IPS DF 6.9 (cell line): ENCODE data around the gene MYO1D.
A peak's percentile ranks its signal among the peaks of the same experiment; 100 is the strongest.

Experiments used
- DNase-seq: peaks from one replicate; pipeline ENCODE4 v3.0.0-alpha.2; 2013; ENCODE audit warnings: low read depth, low spot score
- H3K27ac ChIP-seq: one replicate; pipeline ENCODE4 v1.5.1; 2013; ENCODE audit warnings: low read length, control low read depth
- H3K27me3 ChIP-seq: 2 replicates; pipeline ENCODE4 v1.6.1; 2013; ENCODE audit warnings: mild to moderate bottlenecking, low read length; ENCODE audit not compliant: control insufficient read depth, insufficient read depth
- H3K36me3 ChIP-seq: 2 replicates; pipeline ENCODE4 v1.6.1; 2013; ENCODE audit warnings: low read length; ENCODE audit not compliant: control insufficient read depth, insufficient read depth
- H3K4me1 ChIP-seq: 2 replicates; pipeline ENCODE4 v1.6.1; 2013; ENCODE audit warnings: low read length; ENCODE audit not compliant: control insufficient read depth, insufficient read depth
- H3K4me3 ChIP-seq: 2 replicates; pipeline ENCODE4 v1.5.1; 2013; ENCODE audit warnings: mild to moderate bottlenecking, low read length
- H3K9me3 ChIP-seq: 2 replicates; pipeline ENCODE4 v1.6.1; 2013; ENCODE audit warnings: low read length, inconsistent platforms; ENCODE audit not compliant: control insufficient read depth, insufficient read depth
- WGBS: extraction: QIAGEN DNeasy Blood & Tissue Kit; methylation state at CpG from one replicate; pipeline ENCODE4 v1.1.7; 2013; ENCODE audit warnings: mixed read lengths, missing lambda C conversion rate; ENCODE audit not compliant: insufficient read length, insufficient coverage; 5-methylcytosine and 5-hydroxymethylcytosine counted together

MYO1D gene

GRCh38 chr17:32551186-32551955 is 325.6 kb downstream of the MYO1D start:
- Histone ChIP-seq H3K9me3 (no peaks in the 10 kb centered on the region), H3K4me3 (no peak overlapping the region), H3K36me3 (no peaks in the 10 kb centered on the region), H3K4me1 (no peaks in the 10 kb centered on the region), H3K27me3 (no peaks in the 10 kb centered on the region), H3K27ac (no peak overlapping the region)
- WGBS = no CpG with 5 or more reads among the region's 8 CpGs
- no peak for DNase-seq

GRCh38 chr17:32549559-32549958 is 327.4 kb downstream of the MYO1D start:
- Histone ChIP-seq H3K36me3 (no peaks in the 10 kb centered on the region), H3K27me3 (no peaks in the 10 kb centered on the region), H3K4me3 (no peak overlapping the region), H3K27ac (no peak overlapping the region), H3K4me1 (peaks cover 4% of the 10 kb centered on the region; the same call in 1 of the 2 replicates), H3K9me3 (no peaks in the 10 kb centered on the region)
- WGBS = no CpG with 5 or more reads among the region's 3 CpGs
- DNase-seq = no peak

GRCh38 chr17:32546031-32546444 is 330.9 kb downstream of the MYO1D start:
- Histone ChIP-seq H3K27ac (no peak overlapping the region), H3K4me3 (no peak overlapping the region), H3K36me3 (no peaks in the 10 kb centered on the region), H3K4me1 (peaks cover 6% of the 10 kb centered on the region; the same call in 1 of the 2 replicates), H3K9me3 (no peaks in the 10 kb centered on the region), H3K27me3 (no peaks in the 10 kb centered on the region)
- no CpG with 5 or more reads among the region's 8 CpGs for WGBS
- peak; percentile 58 for DNase-seq

GRCh38 chr17:32542186-32542585 is 334.7 kb downstream of the MYO1D start:
- peaks cover 6% of the 10 kb centered on the region; the same call in 1 of the 2 replicates for H3K4me1 ChIP-seq
- no CpG with 5 or more reads among the region's 7 CpGs for WGBS
- no peak for DNase-seq
- no peaks in the 10 kb centered on the region for H3K9me3 ChIP-seq
- no peaks in the 10 kb centered on the region for H3K36me3 ChIP-seq
- H3K4me3 ChIP-seq = no peak overlapping the region
- H3K27me3 ChIP-seq = no peaks in the 10 kb centered on the region
- no peak overlapping the region for H3K27ac ChIP-seq

- H3K4me1 ChIP-seq = peaks cover 6% of the 10 kb centered on the region; the same call in 1 of the 2 replicates
- no peak overlapping the region for H3K27ac ChIP-seq
- WGBS = no CpG with 5 or more reads among the region's 5 CpGs
- no peaks in the 10 kb centered on the region for H3K27me3 ChIP-seq
- H3K4me3 ChIP-seq = no peak overlapping the region
- H3K9me3 ChIP-seq = no peaks in the 10 kb centered on the region
- no peak for DNase-seq
- no peaks in the 10 kb centered on the region for H3K36me3 ChIP-seq
Measured at GRCh38 chr17:32541640-32542039, 335.3 kb downstream of the MYO1D start.

GRCh38 chr17:32536736-32537643 is 339.9 kb downstream of the MYO1D start:
- WGBS = no CpG with 5 or more reads among the region's 8 CpGs
- no peak for DNase-seq
- Histone ChIP-seq H3K4me1 (0 out of 2 replicates have a peak, but pooled peaks cover 1% of the 10 kb centered on the region), H3K36me3 (no peaks in the 10 kb centered on the region), H3K27ac (no peak overlapping the region), H3K9me3 (no peaks in the 10 kb centered on the region), H3K4me3 (no peak overlapping the region), H3K27me3 (no peaks in the 10 kb centered on the region)

GRCh38 chr17:32533296-32533695 is 343.6 kb downstream of the MYO1D start:
- Histone ChIP-seq H3K27ac (no peak overlapping the region), H3K9me3 (no peaks in the 10 kb centered on the region), H3K4me3 (no peak overlapping the region), H3K36me3 (no peaks in the 10 kb centered on the region), H3K27me3 (no peaks in the 10 kb centered on the region), H3K4me1 (no peaks in the 10 kb centered on the region)
- no CpG with 5 or more reads among the region's 3 CpGs for WGBS
- no peak for DNase-seq

- WGBS = no CpG with 5 or more reads among the region's 10 CpGs
- no peak for DNase-seq
- no peak overlapping the region for H3K4me3 ChIP-seq
- H3K4me1 ChIP-seq = no peaks in the 10 kb centered on the region
- no peaks in the 10 kb centered on the region for H3K36me3 ChIP-seq
- H3K9me3 ChIP-seq = no peaks in the 10 kb centered on the region
- no peaks in the 10 kb centered on the region for H3K27me3 ChIP-seq
- H3K27ac ChIP-seq = no peak overlapping the region
Measured at GRCh38 chr17:32529604-32530003, 347.3 kb downstream of the MYO1D start.

- H3K9me3 ChIP-seq = no peaks in the 10 kb centered on the region
- no peaks in the 10 kb centered on the region for H3K27me3 ChIP-seq
- no peak overlapping the region for H3K27ac ChIP-seq
- H3K36me3 ChIP-seq = no peaks in the 10 kb centered on the region
- no peak for DNase-seq
- H3K4me3 ChIP-seq = no peak overlapping the region
- H3K4me1 ChIP-seq = no peaks in the 10 kb centered on the region
- no CpG with 5 or more reads among the region's 7 CpGs for WGBS
Measured at GRCh38 chr17:32528825-32529224, 348.1 kb downstream of the MYO1D start.

GRCh38 chr17:32527146-32527545 is 349.8 kb downstream of the MYO1D start:
- peaks cover 3% of the 10 kb centered on the region for H3K4me1 ChIP-seq
- no peak overlapping the region for H3K27ac ChIP-seq
- H3K27me3 ChIP-seq = no peaks in the 10 kb centered on the region
- WGBS = no CpG with 5 or more reads among the region's 4 CpGs
- no peak overlapping the region for H3K4me3 ChIP-seq
- H3K36me3 ChIP-seq = no peaks in the 10 kb centered on the region
- no peaks in the 10 kb centered on the region for H3K9me3 ChIP-seq
- DNase-seq = no peak
